ENCODE data around the gene LMBR1L. TPM values are rescaled to one million over a fixed set of nuclear protein-coding genes. Genes with fewer than 3 reads are reported as not detected.
A peak's percentile ranks its signal among the peaks of the same experiment; 100 is the strongest.
"Not testable (repeated sequence)": the region's sequence is repeated elsewhere in the genome, so short reads cannot be mapped to it uniquely, and the experiment has no call there.

The LMBR1L gene, protein sequence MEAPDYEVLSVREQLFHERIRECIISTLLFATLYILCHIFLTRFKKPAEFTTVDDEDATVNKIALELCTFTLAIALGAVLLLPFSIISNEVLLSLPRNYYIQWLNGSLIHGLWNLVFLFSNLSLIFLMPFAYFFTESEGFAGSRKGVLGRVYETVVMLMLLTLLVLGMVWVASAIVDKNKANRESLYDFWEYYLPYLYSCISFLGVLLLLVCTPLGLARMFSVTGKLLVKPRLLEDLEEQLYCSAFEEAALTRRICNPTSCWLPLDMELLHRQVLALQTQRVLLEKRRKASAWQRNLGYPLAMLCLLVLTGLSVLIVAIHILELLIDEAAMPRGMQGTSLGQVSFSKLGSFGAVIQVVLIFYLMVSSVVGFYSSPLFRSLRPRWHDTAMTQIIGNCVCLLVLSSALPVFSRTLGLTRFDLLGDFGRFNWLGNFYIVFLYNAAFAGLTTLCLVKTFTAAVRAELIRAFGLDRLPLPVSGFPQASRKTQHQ
- total RNA-seq, result 10 to 100 TPM; 27.5 to 35.5 (median 28.8) TPM

- peak; percentile 98 for ATAC-seq
- peak within 1 kb of the TSS; percentile 99 for H3K4me3 Mint-ChIP-seq
- no peaks in the 10 kb centered on the region for H3K36me3 Mint-ChIP-seq (ENCODE audit: insufficient read depth)
Observed at GRCh38 chr12:49110464-49111155, at the start of gene LMBR1L. TSS of gene LMBR1L (minus strand) at chr12:49110847. CDS start at chr12:49110555, 292 bp downstream.

GRCh38 chr12:49160399-49160798 lies 49.8 kb upstream of the LMBR1L start:
- ATAC-seq (no peak), DNase-seq (no peak)
- no peaks in the 10 kb centered on the region for H3K4me1 Mint-ChIP-seq (ENCODE audit: low read depth)
- no peaks in the 10 kb centered on the region for H3K27me3 Mint-ChIP-seq (ENCODE audit: low read depth)
- no peaks in the 10 kb centered on the region for H3K36me3 Mint-ChIP-seq (ENCODE audit: insufficient read depth)
- H3K4me3 Mint-ChIP-seq, result no peak overlapping the region
- no peaks in the 10 kb centered on the region for H3K9me3 Mint-ChIP-seq

More at GRCh38 chr12:49110464-49111155, at the start of gene LMBR1L:
- peaks cover 37% of the 10 kb centered on the region for H3K4me1 Mint-ChIP-seq (ENCODE audit: low read depth)
- DNase-seq, result peak; percentile 94
- no peaks in the 10 kb centered on the region for H3K27me3 Mint-ChIP-seq (ENCODE audit: low read depth)
- H3K9me3 Mint-ChIP-seq, result no peaks in the 10 kb centered on the region

GRCh38 chr12:49154221-49154620 lies 43.6 kb upstream of the LMBR1L start:
- no peaks in the 10 kb centered on the region for H3K9me3 Mint-ChIP-seq
- H3K27me3 Mint-ChIP-seq (ENCODE audit: low read depth), result no peaks in the 10 kb centered on the region
- H3K36me3 Mint-ChIP-seq (ENCODE audit: insufficient read depth), result no peaks in the 10 kb centered on the region
- H3K4me1 Mint-ChIP-seq (ENCODE audit: low read depth), result peaks cover 2% of the 10 kb centered on the region
- H3K4me3 Mint-ChIP-seq, result no peak overlapping the region
- ATAC-seq (no peak), DNase-seq (no peak)

DNA sequence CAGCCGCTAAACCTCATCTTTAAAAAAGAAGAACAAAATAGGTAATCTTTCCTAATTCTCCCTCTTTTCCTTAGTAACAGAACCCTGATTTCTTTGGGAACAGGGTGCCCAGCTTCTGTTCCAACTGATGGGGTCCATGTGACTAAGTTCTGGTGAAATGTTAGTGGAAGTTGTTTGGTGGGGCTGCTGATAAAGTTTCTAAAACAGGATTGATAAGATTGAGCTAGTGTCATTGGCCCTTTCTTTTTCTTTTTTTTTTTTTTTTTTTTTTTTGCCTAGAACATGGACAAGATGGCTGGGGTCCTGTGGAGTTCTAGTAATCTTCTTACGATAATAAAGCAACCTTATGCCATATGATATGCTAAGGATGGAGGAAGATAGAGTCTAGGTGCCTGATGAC lies 36.7 kb upstream of the LMBR1L start:
- Mint-ChIP-seq H3K4me1 (ENCODE audit: low read depth) (peaks cover 2% of the 10 kb centered on the region), H3K9me3 (no peaks in the 10 kb centered on the region), H3K4me3 (no peak overlapping the region), H3K27me3 (ENCODE audit: low read depth) (no peaks in the 10 kb centered on the region), H3K36me3 (ENCODE audit: insufficient read depth) (peaks cover 4% of the 10 kb centered on the region)
- no peak for ATAC-seq
- DNase-seq, result no peak

DNA sequence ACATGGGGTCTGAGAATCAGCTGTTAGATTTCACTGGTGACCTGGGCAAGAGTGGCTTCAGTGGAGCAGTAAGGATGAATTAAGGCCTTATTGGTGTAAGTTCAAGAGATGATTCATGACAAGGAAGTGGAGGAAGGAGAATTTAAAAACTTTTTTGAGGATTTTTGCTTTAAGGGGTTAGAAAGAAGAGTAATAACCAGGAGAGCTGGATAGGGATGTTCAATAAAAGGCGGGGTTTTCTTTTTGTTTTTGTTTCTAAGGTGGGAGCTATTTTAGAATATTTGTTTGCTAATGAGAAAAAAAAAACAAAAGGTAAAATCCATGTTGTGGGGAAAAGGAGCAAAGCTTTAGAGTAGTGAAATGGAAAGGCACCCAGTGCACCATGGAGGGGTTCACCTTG lies 35.8 kb upstream of the LMBR1L start:
- H3K4me3 Mint-ChIP-seq, result no peak overlapping the region
- no peaks in the 10 kb centered on the region for H3K9me3 Mint-ChIP-seq
- ATAC-seq (no peak), DNase-seq (no peak)
- peaks cover 2% of the 10 kb centered on the region for H3K4me1 Mint-ChIP-seq (ENCODE audit: low read depth)
- peaks cover 4% of the 10 kb centered on the region for H3K36me3 Mint-ChIP-seq (ENCODE audit: insufficient read depth)
- H3K27me3 Mint-ChIP-seq (ENCODE audit: low read depth), result no peaks in the 10 kb centered on the region

DNA sequence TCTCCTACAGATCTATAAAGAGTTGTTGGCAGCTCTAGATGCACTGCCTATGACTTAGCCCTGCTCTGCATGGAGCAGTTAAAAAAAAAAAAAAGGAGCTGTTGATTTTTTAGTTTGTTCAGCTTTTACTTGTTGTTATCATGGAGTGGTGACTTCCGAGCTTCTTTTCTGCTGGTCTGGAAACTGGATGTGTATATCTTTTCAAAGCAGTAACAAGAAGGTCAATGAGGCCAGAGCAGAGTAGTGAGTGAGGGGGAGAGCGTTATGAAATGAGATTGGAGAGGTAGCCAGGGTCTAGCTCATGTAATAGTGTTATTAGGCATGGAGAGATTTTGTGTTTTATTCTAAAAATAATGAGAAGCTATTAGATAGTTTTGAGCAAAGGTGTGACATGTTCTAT lies 33.7 kb upstream of the LMBR1L start:
- Mint-ChIP-seq H3K4me3 (no peak overlapping the region), H3K36me3 (ENCODE audit: insufficient read depth) (peaks cover 7% of the 10 kb centered on the region), H3K27me3 (ENCODE audit: low read depth) (no peaks in the 10 kb centered on the region), H3K9me3 (no peaks in the 10 kb centered on the region), H3K4me1 (ENCODE audit: low read depth) (no peaks in the 10 kb centered on the region)
- ATAC-seq (no peak), DNase-seq (no peak)

- Mint-ChIP-seq H3K4me3 (no peak overlapping the region), H3K36me3 (ENCODE audit: insufficient read depth) (peaks cover 2% of the 10 kb centered on the region), H3K27me3 (ENCODE audit: low read depth) (no peaks in the 10 kb centered on the region), H3K9me3 (no peaks in the 10 kb centered on the region), H3K4me1 (ENCODE audit: low read depth) (no peaks in the 10 kb centered on the region)
- no peak for ATAC-seq
- DNase-seq, result no peak
Observed at GRCh38 chr12:49138999-49139398, 28.4 kb upstream of the LMBR1L start.

GRCh38 chr12:49138587-49138986 lies 27.9 kb upstream of the LMBR1L start:
- DNase-seq (no peak), ATAC-seq (no peak)
- H3K27me3 Mint-ChIP-seq (ENCODE audit: low read depth), result no peaks in the 10 kb centered on the region
- H3K9me3 Mint-ChIP-seq, result no peaks in the 10 kb centered on the region
- H3K4me3 Mint-ChIP-seq, result no peak overlapping the region
- H3K36me3 Mint-ChIP-seq (ENCODE audit: insufficient read depth), result peaks cover 2% of the 10 kb centered on the region
- H3K4me1 Mint-ChIP-seq (ENCODE audit: low read depth), result no peaks in the 10 kb centered on the region

GRCh38 chr12:49137476-49137875 lies 26.8 kb upstream of the LMBR1L start:
- Mint-ChIP-seq H3K36me3 (ENCODE audit: insufficient read depth) (peaks cover 2% of the 10 kb centered on the region), H3K27me3 (ENCODE audit: low read depth) (no peaks in the 10 kb centered on the region), H3K4me1 (ENCODE audit: low read depth) (peaks cover 4% of the 10 kb centered on the region), H3K4me3 (no peak overlapping the region), H3K9me3 (no peaks in the 10 kb centered on the region)
- ATAC-seq, result no peak
- no peak for DNase-seq

DNA sequence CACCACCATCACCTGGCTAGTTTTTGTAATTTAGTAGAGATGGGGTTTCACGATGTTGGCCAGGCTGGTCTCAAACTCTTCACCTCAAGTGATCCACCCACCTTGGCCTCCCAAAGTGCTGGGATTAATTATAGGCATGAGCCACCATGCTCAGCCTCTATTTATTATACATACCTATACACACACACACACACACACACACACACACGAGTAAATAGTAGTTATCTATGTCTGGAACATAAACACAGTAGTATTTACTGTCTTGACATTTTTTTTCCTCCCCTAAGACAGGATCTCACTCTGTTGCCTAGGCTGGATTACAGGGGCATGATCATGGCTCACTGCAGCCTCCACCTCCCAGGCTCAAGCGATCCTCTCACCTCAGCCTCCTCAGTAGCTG lies 26.4 kb upstream of the LMBR1L start:
- not testable (repeated sequence) for H3K36me3 Mint-ChIP-seq (ENCODE audit: insufficient read depth); H3K9me3 Mint-ChIP-seq; H3K4me3 Mint-ChIP-seq; ATAC-seq; H3K27me3 Mint-ChIP-seq (ENCODE audit: low read depth); H3K4me1 Mint-ChIP-seq (ENCODE audit: low read depth); DNase-seq

GRCh38 chr12:49133590-49133989 lies 22.9 kb upstream of the LMBR1L start:
- Mint-ChIP-seq H3K36me3 (ENCODE audit: insufficient read depth) (peaks cover 21% of the 10 kb centered on the region), H3K4me3 (no peak overlapping the region), H3K9me3 (no peaks in the 10 kb centered on the region), H3K27me3 (ENCODE audit: low read depth) (no peaks in the 10 kb centered on the region), H3K4me1 (ENCODE audit: low read depth) (peaks cover 28% of the 10 kb centered on the region)
- DNase-seq (no peak), ATAC-seq (no peak)

- ATAC-seq (no peak), DNase-seq (no peak)
- Mint-ChIP-seq H3K27me3 (ENCODE audit: low read depth) (no peaks in the 10 kb centered on the region), H3K4me1 (ENCODE audit: low read depth) (peaks cover 30% of the 10 kb centered on the region), H3K36me3 (ENCODE audit: insufficient read depth) (peaks cover 23% of the 10 kb centered on the region), H3K4me3 (no peak overlapping the region), H3K9me3 (no peaks in the 10 kb centered on the region)
Observed at GRCh38 chr12:49133014-49133413, 22.4 kb upstream of the LMBR1L start.

- Mint-ChIP-seq H3K9me3 (no peaks in the 10 kb centered on the region), H3K4me1 (ENCODE audit: low read depth) (peaks cover 39% of the 10 kb centered on the region), H3K4me3 (peak overlapping the region; percentile 83), H3K36me3 (ENCODE audit: insufficient read depth) (peaks cover 33% of the 10 kb centered on the region), H3K27me3 (ENCODE audit: low read depth) (no peaks in the 10 kb centered on the region)
- no peak for ATAC-seq
- no peak for DNase-seq
Observed at GRCh38 chr12:49131894-49132461, 21.3 kb upstream of the LMBR1L start.

DNA sequence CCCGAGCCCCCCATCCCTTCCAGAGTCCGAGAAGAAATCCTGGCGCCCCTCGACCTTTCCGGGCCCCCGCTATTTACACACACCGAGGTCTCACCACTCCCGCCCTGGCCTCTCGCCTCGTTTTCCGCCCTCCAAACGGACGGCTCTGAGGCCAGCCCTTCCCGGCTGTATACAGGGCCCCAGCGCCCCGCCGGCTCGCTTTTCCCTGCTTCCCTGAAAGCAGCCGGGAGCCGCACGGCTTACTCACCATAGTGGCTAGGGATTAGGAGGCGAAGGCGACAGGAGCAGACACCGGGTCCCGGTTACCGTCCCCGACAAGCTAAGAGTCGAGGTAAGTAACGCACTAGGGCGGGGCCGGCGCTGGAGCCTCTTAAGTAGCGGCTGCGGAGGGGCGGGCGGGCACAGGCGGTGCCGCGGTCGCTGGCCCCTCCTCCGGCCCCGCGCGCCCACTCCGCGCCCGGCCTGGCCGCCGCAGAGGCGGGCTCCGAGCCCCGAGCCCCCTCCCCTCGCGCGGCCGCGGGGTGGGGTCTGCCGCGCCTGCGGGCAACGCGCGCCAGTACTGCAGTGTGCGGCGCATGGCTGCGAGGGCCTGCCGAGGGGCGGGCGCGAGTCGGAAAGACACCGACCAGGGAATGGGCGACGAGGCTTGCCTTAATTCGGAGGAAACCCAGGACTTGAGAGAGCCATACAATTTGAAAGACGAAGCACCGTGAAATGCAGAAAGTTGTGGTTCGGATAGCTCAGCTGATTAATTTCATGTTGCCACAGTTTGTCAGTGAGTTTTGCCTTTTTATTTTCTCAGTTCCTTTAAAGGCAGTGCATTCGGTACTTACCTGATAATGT lies 20.6 kb upstream of the LMBR1L start, which contains the start of gene TUBA1B:
Gene TUBA1B, minus strand, starts transcription at position 345 of the 843 bp plus-strand sequence. Its CDS starts 95 bp downstream, at position 250.
- DNase-seq, result peak; percentile 90
- Mint-ChIP-seq H3K9me3 (no peaks in the 10 kb centered on the region), H3K36me3 (ENCODE audit: insufficient read depth) (peaks cover 37% of the 10 kb centered on the region), H3K4me1 (ENCODE audit: low read depth) (peaks cover 40% of the 10 kb centered on the region), H3K27me3 (ENCODE audit: low read depth) (no peaks in the 10 kb centered on the region), H3K4me3 (peak within 1 kb of the TSS; percentile 97)
- ATAC-seq, result peak; percentile 81 to 83

Data from activated T-cell treated with anti-CD3 and anti-CD28 coated beads, Interleukin-2, amount 50 U/mL, for 4 hours (primary cell).